Measurements from ENCODE around the gene IFNL3.

GRCh38 chr19:39282021-39282420 is 37.2 kb upstream of the IFNL3 start:
- TF ChIP-seq POLR2A (IDR thresholded peaks at IDR 0.05; ENCODE audit: insufficient read depth in 1 of 2, low read depth in 2 of 2, low read length in 2 of 2) (no peak), CTCF (CRISPR knock-in tag; IDR thresholded peaks at IDR 0.05) (no peak), REL (CRISPR knock-in tag; conservative IDR thresholded peaks at IDR 0.05) (no peak), NR2C2 (CRISPR knock-in tag; IDR thresholded peaks at IDR 0.05; ENCODE audit: borderline replicate concordance) (no peak), NR0B2 (CRISPR knock-in tag; IDR thresholded peaks at IDR 0.05) (no peak)
